Urothelium cell line (cell line): ENCODE results near the gene KRTAP10-11.
A peak's percentile ranks its signal among the peaks of the same experiment; 100 is the strongest.
"Not testable (repeated sequence)": the region's sequence is repeated elsewhere in the genome, so short reads cannot be mapped to it uniquely, and the experiment has no call there.

Experiments
- DNase-seq: peaks from one replicate; pipeline ENCODE4 v3.0.0; 2011; ENCODE audit warnings: low spot score, mixed read lengths
- FAIRE-seq: peaks from 2 replicates; lab custom pipeline; 2011; peaks lifted over from hg19 to GRCh38; lab: Jason Lieb, UNC

KRTAP10-11 gene

GRCh38 chr21:44646366-44647221, at the start of gene KRTAP10-11:
Gene KRTAP10-11, plus strand, starts transcription at chr21:44646414. Its CDS starts 45 bp downstream, at chr21:44646459.
- FAIRE-seq: peak; percentile 52
- not testable (repeated sequence) for DNase-seq

DNA sequence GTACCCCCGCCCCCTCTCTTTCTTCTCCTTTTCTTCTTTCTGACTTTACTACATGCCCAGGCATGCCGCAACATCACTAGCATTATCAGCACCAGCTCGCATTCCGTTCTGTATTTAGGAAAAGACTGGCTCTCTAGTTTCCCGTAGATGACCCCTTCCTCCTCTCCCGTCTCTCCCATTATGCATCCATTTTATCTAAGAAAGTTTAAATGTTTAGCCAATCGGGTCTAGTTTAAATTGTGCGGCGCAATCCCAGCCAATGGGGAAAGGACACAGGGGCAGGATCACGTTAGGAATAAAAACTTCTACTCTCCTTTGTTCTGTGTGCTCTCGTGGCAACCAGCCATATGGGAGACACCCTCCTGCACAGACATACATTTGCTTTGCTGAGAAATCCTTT, 48.2 kb upstream of the KRTAP10-11 start:
- DNase-seq (no peak), FAIRE-seq (no peak)

GRCh38 chr21:44599264-44600029, 46.8 kb upstream of the KRTAP10-11 start:
- DNase-seq (no peak), FAIRE-seq (no peak)

DNA sequence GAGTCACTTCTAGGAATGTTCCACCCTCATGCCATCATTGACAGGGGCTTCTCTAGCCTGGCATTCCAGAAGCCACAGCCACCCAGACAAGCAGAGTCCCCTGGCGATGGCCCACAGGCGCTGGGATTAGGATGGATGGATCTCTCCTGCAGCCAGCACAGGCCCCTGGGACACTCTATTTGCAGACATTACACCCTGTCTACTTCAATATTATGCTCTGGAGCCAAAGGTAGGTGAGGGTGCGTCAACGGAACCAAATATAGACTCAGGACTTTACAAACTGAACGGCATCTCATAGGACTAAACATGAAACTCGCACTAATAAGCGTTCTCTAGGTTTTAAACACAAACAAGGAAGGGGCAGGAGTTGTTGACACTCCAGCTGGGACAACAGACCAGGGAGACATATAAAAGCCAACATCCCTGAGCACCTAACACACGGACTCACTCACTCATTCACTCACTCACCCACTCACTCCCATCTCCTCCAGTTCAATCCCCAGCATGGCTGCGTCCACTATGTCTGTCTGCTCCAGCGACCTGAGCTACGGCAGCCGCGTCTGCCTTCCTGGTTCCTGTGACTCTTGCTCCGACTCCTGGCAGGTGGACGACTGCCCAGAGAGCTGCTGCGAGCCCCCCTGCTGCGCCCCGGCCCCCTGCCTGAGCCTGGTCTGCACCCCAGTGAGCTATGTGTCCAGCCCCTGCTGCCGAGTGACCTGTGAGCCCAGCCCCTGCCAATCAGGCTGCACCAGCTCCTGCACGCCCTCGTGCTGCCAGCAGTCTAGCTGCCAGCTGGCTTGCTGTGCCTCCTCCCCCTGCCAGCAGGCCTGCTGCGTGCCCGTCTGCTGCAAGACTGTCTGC, 45.9 kb upstream of the KRTAP10-11 start, which contains the start of gene KRTAP10-7:
TSS of gene KRTAP10-7 (plus strand) at position 480 of the 861 bp plus-strand sequence. CDS start at position 505, 25 bp downstream.
- DNase-seq, FAIRE-seq: not testable (repeated sequence)

- not testable (repeated sequence) for DNase-seq
- FAIRE-seq: peak; percentile 90
These were observed 45.1 kb upstream of the KRTAP10-11 start for GRCh38 chr21:44601091-44601490.

DNA sequence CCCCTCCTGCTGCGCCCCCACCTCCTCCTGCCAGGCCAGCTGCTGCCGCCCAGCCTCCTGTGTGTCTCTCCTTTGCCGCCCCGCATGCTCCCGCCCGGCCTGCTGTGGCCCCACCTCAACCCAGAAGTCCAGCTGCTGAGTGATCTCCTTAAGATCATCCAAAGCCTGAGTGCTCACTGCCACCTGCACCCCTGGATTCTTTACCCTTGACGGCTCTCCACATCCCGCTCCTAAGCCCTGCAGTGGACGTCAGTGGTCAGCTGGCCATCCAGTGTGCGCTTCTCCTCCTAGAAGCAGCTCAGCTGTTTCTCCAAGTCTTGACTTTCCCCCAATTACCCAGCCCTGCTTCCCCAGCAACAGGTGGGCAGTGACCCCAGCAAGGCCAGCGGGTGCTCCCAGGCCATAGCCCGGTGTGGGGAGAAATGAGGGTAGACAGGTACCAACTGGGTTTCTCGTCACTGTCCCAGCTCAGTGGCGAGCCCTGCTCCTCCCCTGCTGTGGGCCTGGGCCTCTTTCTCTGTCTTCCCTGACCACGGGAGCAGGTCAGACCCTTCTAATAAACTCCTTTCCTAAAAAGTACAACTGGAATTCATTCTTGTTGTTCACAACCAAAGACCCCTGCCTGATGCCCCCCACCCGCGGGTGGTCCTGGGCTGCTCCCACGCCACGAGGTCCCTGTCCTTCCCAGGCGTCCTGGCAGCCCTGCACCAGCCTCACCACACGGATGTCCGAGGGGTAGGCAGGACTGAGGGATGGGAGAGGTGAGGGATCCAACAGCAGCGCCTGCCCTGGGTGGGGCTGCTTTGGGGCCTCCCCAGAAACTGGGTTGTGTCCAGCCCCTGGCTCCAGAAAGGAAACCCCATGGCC, 44.4 kb upstream of the KRTAP10-11 start:
- FAIRE-seq: no peak
- DNase-seq: no peak

- no peak for FAIRE-seq
These were observed 43.8 kb upstream of the KRTAP10-11 start for GRCh38 chr21:44602463-44602850.

DNA sequence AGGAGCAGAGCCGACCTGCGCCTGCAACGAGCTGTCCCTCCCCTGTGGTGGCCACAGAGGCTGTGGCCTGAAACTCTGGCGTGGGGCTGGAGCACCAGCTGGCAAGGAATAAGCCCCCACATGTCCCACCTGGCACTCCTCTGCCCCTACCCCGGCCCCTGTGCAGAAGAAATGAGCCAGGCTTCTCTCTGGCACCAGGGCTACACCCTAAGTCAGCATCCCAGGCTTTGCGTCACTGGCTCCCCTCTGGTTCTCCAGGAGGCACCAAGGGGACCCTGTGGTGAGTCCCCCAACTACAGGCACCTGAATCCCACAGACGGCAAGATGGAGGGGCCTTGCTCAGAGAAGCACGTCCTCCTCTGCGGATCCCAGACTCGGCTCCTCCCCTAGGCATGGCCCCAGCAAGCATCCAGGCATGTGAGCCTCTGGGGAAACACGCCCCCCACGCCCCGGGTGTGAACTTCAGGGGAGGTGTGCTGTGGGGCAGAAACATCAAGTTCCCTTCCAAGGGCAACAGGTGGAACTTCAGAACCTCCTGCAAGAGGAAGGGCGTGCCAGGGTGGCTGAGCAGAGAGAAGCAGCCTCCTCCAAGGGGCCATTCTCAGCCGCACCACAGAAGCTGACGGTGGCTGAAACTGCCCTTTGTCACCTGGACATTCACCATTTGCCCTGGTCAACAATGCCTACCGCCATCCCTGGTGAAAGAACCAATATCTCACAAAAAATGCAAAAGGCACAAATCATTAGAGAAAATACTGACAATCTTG, 42.9 kb upstream of the KRTAP10-11 start:
- no peak for FAIRE-seq
- DNase-seq: no peak

More at GRCh38 chr21:44602463-44602850, 43.8 kb upstream of the KRTAP10-11 start:
- no peak for DNase-seq

- DNase-seq: no peak
- FAIRE-seq: no peak
These were observed 42.3 kb upstream of the KRTAP10-11 start for GRCh38 chr21:44603911-44604310.

GRCh38 chr21:44606495-44606894, 39.7 kb upstream of the KRTAP10-11 start:
- DNase-seq (no peak), FAIRE-seq (no peak)

DNA sequence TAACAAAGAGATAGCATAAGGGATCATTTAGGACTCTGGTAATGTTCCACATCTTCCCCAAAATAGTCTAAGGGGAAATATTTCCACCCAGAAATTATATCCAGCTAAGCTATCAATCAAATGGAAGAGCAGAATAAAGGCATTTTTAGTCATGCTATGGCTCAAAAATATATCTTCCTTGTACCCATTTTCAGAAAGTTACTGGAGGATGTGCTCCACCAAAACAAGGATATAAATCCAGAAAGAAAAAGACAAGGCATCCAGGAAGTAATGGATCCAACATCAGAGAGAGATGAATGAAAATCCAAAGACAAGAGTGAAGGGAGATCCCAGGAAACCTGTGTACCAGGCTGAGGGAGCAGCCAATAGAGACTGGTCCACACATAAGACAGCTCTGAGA, 37.0 kb upstream of the KRTAP10-11 start:
- FAIRE-seq (no peak), DNase-seq (no peak)

GRCh38 chr21:44610157-44610843, 35.9 kb upstream of the KRTAP10-11 start:
- DNase-seq, FAIRE-seq: not testable (repeated sequence)

DNA sequence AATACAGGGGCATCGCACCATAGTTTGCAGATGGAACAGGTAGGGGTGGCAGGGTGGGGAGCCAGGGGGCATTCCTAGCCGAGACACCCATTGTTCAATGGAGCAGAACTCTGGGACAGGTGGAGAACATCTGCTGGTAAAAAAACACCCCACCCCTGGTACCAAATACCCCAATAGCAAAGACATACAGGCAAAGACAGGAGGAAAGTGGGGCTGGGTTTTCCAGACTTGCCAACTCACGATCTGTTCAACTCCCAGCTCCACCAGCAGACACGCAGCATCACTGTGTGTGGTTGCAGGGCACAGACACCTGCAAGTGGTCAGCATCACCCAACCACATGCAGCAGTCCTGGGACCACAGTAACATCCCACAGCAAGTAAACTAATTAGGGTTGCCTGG, 34.7 kb upstream of the KRTAP10-11 start:
- FAIRE-seq (no peak), DNase-seq (no peak)

DNA sequence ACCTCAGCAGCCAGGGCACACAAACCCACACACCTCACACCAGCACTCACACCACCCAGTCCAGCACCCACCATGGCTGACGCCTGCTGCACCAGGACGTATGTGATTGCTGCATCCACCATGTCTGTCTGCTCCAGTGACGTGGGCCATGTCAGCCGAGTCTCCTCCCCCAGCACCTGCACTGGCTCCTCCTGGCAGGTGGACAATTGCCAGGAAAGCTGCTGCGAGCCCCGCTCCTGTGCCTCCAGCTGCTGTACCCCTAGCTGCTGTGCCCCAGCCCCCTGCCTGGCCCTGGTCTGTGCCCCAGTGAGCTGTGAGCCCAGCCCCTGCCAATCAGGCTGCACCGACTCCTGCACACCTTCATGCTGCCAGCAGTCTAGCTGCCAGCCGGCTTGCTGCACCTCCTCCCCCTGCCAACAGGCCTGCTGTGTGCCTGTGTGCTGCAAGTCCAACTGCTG, 34.2 kb upstream of the KRTAP10-11 start, which contains the start of gene KRTAP10-8:
TSS of gene KRTAP10-8 (plus strand) at position 51 of the 458 bp plus-strand sequence. CDS start at position 73, 22 bp downstream.
- DNase-seq (no peak), FAIRE-seq (no peak)

- FAIRE-seq (no peak), DNase-seq (no peak)
These were observed 33.5 kb upstream of the KRTAP10-11 start for GRCh38 chr21:44612669-44613229.

- DNase-seq (no peak), FAIRE-seq (no peak)
These were observed 32.6 kb upstream of the KRTAP10-11 start for GRCh38 chr21:44613386-44614155.

DNA sequence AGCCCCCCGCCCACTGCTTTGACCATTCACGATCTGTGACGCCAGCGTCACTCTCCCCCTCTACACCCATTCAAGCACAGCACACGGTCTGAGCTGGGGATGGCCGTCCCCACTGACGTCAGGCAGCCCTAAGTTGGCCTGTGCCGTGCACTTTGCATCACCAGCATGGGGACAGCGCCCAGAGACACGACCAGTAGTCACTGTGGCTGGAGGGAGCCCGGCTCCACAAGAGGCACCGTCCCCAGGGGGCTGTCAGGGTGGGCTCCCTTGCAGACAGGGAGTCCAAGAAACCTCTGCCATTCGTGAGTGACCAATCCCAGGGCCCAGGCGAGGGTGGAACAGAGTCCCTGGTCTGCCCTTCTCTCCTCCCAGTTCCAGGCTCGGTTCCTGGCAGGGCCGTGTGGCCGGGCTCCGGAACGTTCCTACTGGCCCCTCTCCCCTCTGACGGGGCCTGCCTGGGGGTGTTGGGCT, 32.0 kb upstream of the KRTAP10-11 start:
- DNase-seq: no peak
- FAIRE-seq: no peak
